NK-92 (cell line): Measurements from ENCODE around the gene OXGR1.
"Not testable (repeated sequence)": the region's sequence is repeated elsewhere in the genome, so short reads cannot be mapped to it uniquely, and the experiment has no call there.

Source experiments
- DNase-seq: peaks from one replicate; lab custom pipeline; 2025; ENCODE audit not compliant: unreplicated experiment; lab: John Stamatoyannopoulos, UW

OXGR1 gene

DNA sequence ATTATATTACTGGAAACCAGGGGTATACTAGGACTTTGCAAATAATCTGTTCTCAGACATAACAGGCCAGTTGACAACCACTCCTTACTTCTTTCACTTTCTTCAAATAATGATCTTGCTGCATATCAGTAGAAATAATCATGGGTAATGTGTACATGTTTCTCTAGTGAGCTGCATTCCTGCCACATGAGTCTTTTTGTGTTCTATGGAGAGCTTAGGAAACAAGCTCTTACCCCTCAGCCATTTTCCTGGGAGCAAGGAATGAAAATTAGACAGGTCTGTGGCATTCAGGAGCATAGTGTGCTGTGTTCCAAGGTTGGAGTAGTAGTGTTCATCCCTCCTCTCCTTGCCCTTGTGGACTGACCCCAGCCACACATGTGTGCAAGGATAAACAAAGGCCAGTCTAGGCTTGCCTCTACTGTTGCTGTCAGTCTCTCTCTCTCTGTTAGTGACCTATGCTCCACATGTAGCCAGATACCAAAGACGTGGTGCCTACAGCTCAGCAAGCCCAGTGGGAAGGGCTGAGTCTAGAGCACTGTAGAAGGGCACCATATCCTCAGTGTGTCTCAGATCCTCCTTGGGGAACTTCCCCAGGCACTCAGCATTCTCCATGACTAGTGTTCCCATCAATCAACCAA, 11.5 kb upstream of the OXGR1 start:
- no peak for DNase-seq

DNA sequence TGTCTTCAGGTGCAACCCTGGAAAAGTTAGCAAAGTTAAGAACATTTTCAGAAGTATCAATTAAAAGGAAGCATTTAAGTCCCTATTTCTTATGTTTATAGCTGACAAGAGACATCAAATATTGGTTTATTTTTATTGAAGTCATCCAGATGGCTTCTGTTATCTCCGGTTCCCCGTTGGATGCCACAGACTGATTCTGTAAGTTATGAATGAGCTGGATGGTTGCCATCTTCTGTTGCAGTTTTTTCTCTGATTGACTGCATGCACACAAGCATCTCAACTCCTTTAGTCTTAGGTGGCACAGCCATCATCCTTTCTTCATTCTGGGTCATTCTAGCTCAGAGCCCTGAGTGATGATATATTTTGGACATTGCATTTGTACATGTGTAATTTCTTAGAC, 10.6 kb upstream of the OXGR1 start:
- DNase-seq, result no peak

DNA sequence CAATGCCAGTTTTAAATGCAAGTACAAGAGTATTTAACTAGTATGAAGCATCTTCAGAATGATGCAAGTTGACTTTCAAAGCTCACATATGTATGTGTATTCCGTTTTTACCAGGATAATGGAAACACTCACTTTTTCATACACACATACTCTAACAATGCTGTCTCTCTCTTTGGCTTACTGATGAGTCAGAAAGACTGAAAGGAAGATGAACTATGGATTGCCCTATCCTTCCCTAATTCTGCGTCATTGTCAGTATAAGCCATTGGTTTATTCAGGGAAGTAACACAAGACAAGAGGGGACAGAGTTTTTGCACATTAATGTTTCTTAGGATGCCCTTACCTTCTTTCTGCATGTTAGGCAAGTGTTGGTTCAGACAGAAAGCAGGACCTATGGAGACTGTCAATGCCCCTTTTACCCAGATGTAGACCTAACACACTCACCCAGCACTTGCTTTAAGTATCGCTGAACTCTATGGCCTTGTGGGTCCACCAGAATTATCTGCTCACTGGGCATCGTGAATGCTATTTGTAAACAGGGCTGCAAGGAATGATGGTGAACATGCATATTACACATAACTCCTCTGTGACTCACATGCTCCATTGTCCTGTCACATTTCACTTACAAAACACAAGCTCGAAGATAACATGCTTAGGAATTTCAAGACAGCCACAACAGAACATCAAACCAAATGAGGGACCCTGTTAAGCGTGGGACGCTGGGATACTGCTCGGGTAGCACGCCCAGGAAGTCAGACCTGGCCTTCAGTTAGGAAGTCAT, 10.0 kb upstream of the OXGR1 start:
- DNase-seq, result no peak

DNA sequence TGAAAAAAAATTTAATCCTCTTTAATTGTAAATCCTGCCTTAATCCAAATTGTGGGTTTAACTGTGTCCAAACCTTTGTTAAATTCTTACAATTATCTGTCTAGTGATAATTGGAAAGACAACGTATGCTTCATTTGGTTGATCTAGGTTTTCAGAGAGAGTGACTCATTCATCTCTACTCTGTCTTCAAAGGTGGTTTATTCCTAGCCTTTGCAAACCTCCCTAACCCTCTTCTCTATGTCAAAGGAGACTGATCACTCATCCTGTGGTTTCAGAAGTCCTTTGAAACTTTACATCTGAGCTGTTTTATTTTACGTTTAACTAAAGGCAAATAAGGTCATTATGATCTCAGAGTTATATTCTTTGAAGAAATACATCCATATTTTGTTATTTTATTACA, 8.8 kb upstream of the OXGR1 start:
- no peak for DNase-seq

DNA sequence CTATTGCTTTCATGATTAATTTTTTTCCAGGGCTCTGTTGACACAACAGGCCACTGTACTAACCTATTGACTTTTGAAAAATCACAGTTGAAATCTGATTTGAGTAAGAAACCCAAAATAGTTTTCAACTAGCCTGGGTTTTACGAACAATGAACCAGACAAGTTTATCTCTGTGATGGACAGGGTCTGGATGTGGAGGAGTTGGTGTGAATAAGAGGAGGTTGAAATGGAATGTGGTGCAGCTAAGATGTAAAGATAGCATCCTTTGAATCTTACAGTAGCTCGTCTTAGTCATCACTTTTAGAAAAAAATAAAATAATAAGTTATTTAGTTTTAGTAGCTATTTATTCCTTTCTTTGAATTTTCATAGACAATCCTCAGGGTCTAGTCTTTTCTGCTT, 8.3 kb upstream of the OXGR1 start:
- DNase-seq, result no peak

DNA sequence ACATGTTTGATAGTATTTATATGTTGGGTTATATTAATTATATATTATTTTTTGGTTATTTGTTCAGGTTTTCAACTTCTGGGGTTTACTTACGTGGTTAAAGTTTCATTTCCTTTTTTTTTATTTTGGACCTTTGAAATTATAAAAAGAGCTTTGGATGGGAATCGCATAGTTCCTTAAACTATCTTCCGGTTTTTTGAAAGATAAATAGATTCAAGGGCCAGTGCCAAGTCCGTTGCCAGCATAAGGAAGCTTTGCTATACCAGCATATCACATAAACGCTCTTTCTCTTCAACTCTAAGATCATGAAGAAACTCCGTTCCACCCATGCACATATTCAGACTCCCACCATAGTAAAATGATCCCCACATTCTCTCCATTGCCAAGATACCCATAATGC, 7.4 kb upstream of the OXGR1 start:
- no peak for DNase-seq

DNA sequence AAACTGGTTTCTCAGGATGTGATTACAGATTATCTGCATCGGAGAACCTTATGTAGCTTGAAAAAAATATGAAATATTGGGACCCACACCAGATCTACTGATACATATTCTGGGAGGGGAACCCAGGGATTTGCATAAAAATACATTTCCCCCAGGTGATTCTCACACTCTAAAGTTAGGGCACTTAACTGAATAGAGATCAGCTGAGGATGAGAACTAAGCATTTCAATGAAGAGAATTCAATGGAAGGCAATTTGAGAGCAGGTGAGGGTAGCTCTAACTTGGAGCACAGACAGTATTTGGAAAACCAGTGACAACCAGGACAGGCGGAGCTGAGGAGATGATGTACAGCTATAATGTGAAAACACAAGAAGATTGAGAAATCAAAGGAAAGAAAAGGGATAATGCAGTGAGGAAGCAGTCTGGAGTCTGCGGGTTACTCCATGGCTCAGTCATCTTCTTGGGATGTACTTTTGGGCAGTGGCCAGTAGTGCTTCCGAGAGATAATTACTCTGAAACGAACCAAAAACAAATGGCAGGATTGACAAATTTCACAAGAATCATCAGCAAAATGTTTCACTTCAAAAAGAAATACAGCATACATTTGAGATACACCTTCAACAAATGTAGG, 6.1 kb upstream of the OXGR1 start:
- DNase-seq, result no peak

DNA sequence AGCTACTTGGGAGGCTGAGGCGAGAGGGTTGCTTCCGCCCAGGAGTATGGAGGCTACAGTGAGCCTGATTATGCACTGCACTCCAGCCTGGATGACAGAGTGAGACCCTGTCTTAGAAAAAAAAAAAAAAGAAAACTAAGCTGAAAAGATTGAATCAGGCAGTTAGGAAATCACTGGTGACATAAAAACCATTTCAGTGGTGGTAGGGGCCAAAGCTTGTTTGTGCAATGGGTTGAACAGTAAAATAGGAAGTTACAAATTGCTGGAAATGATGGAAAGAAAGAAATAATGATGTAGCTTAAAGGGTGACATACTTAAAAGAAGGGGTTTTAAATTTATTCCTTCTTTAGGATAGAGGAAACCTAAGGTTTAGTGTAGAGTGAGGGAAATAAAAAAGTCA, 4.8 kb upstream of the OXGR1 start:
- DNase-seq, result no peak

DNA sequence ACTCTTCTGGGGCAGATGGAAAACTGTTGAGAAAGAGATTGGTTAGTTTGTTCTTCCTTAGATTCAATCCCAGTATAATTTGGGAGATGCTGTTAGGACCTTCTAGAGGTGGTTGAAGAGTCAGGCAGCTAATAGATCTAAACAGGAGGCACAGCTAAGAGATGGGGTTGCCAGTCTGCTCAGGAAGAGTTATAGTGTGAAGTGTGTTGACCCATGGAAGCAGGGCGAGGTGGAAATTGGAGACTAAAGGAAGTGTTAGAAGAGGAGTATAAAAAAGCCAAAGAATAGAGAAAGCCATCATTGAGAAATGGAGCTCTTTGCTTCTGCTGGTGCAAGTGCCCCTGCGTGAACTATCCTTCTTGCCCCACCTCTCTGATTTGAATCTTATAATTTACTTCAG, 3.8 kb upstream of the OXGR1 start:
- no peak for DNase-seq

DNA sequence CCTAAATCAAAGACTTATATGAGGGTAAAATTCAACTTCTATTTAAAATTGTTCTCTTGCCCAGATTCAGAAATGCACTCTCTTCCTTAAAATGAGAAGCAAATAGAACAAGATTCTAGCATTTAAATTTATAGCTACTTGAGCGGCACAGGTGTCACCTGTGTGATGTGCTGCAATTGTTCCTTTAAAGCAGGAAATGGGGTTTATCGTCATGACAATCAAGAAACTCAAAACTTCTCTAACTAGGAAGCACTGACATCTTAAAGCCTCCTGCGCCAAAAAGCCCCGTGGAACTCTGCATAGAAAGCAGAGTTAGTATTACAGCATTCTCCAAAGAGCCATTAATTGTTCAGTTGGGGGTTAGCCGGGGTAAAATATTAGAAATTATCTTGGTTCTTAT, 2.6 kb upstream of the OXGR1 start:
- no peak for DNase-seq

DNA sequence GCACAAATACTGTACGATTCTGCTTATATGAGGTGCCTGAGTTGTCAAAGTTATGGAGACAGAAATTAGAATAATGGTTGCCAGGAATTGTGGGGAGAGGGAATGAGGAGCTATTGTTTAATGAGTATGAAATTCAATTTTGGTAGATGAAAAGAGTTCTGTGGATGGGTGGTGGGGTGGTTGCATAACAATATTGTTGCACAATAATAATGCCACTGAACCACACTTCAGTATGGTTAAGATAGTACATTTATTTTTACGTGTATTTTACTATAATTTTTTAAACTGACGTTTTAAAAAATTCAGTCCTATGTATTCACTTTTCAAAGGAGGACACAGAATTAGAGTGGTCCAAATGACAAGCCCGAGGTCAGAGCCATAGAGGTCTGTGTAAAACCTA, 1.8 kb upstream of the OXGR1 start:
- no peak for DNase-seq

DNA sequence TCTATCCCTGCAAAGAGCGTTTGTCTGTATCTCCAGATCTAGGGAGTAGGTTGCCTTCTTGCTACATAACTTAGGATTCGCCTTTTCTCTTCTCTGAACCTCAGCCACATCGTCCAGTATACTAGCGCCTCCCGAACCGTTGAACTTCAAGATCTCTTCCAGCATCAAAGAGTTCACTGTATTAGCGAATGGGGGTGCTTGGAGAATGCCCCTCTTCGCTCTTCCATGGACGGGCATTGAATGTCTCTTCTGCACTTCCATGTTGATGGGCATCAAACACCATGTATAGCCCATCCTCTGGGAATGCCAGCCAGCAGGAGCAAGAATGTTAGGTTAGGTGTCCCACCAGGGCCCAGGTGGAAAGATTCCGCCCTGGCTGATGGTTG, 575 bp upstream of the OXGR1 start:
- no peak for DNase-seq

DNA sequence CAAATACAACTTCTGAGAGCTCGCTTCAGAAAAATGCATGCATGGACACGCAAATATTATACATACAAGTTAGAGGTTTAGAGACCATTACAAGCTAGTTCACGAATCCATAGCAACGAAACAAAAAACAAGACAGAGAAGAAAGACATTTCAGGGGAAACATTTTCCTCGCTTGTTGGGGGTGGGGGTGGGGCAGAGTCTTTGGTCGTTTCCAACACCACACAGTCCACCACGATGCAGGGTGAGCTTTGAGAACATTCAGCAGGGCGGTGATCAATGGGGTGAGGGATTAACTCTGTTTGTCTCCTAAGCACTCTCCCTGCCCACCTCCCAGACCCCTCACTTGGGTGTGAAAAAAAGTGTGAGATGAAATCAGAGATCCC, 651 bp downstream of the OXGR1 start:
- no peak for DNase-seq

DNA sequence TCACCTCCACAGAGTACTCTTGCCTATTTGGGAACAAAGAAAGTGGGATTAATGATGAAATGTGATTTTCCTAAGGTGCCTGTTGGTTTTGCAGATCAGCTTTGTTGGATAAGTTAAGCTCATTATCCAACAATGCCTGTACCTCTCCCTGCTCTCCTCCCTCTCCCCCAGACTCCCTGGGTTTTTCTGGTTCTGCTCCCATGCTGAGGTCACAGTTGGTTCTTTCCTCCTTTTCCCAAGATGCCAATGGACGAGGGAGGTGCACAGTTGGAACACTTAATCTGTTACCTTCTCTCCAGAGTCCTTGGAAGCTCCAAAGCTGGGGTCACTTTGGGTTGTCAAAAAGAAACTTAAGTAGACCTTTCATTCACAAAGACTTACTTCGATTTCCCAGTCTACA, 1.6 kb downstream of the OXGR1 start:
- DNase-seq, result no peak

DNA sequence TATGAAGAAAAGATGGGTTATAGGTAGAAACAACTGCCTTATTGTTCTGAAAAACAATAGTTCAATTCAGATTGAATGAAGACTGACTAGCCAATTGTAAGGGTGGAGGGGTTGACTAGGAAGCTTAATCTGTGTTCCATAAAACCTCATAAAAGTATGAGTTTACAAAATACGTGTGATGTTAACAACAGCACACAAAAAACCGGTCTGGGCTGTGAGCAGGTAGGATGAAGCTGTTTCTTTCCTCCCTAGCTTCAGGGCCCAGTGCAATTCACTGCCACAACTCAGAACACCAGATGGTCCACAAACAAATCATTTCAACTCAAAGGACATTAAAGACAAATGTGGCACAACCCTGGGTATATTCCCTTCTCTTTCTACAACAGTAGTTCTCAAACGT, 3.2 kb downstream of the OXGR1 start:
- DNase-seq, result no peak

DNA sequence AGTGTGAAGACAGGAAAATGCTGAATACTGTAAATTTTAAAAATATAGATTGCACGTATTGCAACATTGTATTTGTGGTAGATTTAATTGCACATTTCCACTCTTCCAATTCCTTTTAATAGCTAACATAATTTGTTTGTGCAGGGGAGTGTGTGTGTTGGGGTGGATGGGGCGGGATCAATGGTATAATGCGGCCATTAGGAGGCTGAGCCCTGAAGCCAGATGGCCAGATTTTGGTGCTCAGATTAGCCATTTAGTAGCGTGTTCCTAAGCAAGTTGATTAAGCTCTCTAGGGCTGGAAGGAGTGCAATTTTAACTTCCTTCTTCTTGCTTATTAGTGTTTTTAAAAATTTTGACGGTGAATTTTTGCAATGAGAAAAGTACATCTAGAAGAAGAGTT, 5.8 kb downstream of the OXGR1 start:
- no peak for DNase-seq

DNA sequence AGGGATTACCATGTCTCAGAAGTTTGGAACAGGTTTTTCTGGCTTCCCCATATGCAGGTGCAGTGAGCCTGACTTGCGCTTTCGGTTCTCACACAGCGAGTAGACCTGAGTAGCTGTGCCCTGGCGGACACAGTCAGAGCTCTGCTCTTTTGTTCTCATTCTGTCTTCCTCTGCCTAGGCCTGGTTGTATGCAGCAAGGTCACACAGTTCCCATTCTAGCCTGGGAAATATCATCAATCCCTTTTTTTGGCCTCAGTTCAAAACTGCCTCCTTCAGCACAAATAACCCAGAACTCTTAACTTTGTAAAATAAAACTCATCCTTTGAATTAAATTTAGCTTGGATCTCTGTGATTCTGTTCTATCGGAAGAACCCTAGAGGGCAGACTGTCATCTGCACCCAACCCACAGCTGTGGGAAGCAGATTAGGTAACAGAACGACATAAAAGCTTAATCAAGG, 10.2 kb downstream of the OXGR1 start:
- no peak for DNase-seq

DNA sequence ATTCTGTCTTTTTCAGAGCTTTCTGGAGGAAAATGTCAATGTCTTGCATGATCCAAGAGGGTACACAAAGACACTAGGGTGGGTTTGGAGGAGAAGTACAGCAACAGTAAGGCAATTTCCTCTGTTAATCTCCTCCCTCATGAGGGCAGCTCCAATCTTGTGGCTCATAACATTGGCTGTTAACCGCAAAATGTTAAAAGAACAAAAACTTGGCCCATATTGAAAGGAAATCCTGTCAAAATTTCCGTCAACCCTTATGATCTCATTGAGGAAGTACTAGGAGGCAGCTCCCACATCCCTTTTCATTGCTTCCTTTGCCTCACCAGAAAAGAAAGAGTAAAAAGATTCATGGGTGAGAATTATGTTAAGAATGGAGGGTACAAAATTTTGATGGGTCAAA, 11.6 kb downstream of the OXGR1 start:
- no peak for DNase-seq

DNA sequence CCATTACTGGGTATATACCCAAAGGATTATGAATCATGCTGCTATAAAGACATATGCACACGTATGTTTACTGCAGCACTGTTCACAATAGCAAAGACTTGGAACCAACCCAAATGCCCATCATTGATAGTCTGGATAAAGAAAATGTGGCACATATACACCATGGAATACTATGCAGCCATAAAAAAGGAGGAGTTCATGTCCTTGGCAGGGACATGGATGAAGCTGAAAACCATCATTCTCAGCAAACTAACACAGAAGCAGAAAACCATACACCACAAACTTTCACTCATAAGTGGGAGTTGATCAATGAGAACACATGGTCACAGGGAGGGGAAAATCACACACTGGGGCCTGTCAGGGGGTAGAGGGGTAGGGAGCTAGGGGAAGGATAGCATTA, 14.4 kb downstream of the OXGR1 start:
- not testable (repeated sequence) for DNase-seq

DNA sequence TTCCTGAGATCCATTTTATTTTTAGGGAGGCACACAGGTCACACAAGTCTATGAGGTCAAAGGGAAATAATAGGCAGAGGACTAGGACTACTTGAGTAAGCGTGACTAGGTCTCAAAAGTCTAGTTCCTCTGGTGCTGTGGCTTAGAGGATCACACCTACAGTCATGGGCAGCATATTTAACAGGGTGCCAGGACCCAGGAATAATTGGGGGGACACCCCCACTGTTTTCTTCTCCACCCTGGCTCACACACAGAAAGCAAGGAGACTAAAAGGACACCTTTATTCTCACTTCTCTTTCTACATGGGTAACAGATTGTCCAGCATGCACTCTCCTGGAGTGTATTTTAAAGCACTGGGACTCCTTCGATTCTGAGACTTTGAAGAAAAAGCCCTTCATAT, 26.2 kb downstream of the OXGR1 start:
- DNase-seq, result no peak

DNA sequence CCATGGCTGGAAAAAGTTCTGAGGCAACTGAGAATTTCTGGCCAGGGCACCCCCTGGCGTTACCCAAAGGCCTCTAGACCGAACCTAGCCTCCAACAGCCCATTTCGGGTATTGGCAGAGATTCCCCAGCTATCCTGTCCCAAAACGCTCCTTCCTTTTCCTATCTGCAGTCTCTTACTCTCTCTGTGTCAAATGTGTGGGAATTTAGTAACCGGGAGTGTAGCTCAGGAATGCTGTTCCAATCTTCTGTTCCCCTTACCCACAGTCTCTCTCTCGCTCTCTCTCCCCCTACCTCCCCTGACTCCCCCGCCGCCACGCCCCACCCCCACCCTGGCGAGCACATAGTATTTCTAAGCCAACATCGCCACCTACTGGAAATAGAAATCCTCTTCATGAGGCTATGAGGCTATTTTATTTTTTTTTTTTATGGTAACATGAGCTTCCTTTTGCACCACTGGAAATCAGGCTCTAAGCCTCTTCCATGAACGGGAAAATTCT, 27.0 kb downstream of the OXGR1 start:
- no peak for DNase-seq

DNA sequence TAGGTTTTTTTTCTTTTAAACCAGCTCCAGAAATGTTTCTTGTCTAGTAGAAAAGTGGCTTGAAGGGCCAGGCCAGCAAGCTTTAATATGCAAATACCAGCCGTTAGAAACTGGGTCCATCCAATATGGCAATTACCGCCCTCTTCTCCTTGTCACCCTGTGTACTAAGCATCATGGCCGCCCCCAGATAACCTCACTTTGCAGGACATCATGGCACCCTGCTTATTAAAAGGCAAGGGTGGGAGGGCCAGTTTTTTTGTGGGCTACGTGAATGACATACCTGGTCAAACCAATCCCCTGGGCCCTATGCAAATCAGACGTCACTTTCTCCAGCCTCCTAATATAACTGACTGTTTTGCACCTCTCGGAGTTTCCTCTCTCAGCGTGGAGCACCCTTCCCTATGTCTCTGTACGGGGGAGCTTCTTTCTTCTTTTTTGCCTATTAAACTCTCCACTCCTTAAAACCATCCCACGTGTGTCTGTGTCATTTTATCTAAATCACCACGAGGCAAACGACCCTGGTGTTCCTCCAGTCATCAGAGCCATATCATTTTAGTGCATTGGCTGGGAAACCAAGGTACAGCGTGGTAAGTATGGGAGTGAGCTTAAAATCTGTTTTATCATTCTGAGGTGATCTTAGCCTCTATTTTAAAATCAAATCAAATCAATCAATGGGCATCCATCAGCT, 27.7 kb downstream of the OXGR1 start:
- no peak for DNase-seq
